Measurements from ENCODE around the gene CHST11. TPM values are rescaled to one million over a fixed set of nuclear protein-coding genes. Genes with fewer than 3 reads are reported as not detected.

The CHST11 gene
- total and polyA plus RNA-seq, 2 of the 4 experiments (the other 2 are of a cell fraction) = 1.4 to 2.7 TPM

GRCh38 chr12:104747330-104747729, 290.6 kb downstream of the CHST11 start:
- Histone ChIP-seq H4K5ac (ENCODE audit: low read depth, low read length) (no peak overlapping the region), H2BK5ac (ENCODE audit: low read depth, low read length, poor library complexity, severe bottlenecking) (no peak overlapping the region), H3K27ac (ENCODE audit: insufficient read depth, low read length) (no peak overlapping the region), H2AK9ac (replicated peaks; ENCODE audit: low read depth, low read length, poor library complexity) (no peak overlapping the region), H2BK20ac (ENCODE audit: low read depth, low read length) (no peak overlapping the region), H3K23ac (ENCODE audit: low read depth, low read length) (no peak overlapping the region), H2BK120ac (ENCODE audit: low read depth, low read length) (no peak overlapping the region), H4K8ac (ENCODE audit: low read depth in 2 of 2, low read length in 2 of 2) (no peak overlapping the region), H2BK15ac (ENCODE audit: low read depth, low read length) (no peak overlapping the region), H3K14ac (replicated peaks; ENCODE audit: low read depth, low read length) (no peak overlapping the region), H3K9me3 (ENCODE audit: control insufficient read depth, insufficient read depth, low read length) (no peaks in the 10 kb centered on the region), H3K27me3 (ENCODE audit: control insufficient read depth, insufficient read depth, low read length) (peaks cover 6% of the 10 kb centered on the region), H3K4me1 (ENCODE audit: control insufficient read depth, insufficient read depth, low read length) (peaks cover 4% of the 10 kb centered on the region), H4K20me1 (ENCODE audit: insufficient read depth, low read length) (no peaks in the 10 kb centered on the region; the same call in 1 of the 2 replicates), H3K9me1 (ENCODE audit: insufficient read depth, low read length) (no peaks in the 10 kb centered on the region; the same call in 1 of the 2 replicates), H2AFZ (replicated peaks; ENCODE audit: low read length, poor library complexity) (no peak overlapping the region), H3K79me1 (ENCODE audit: low read depth in 1 of 2, low read length in 2 of 2) (no peaks in the 10 kb centered on the region), H3K56ac (ENCODE audit: extremely low read depth, insufficient read depth, low read length) (no peak overlapping the region), H3K4me3 (ENCODE audit: insufficient read depth, low read depth, low read length) (no peak overlapping the region), H3K9ac (ENCODE audit: low read depth, low read length) (no peak overlapping the region), H2AK5ac (ENCODE audit: low read depth, low read length) (no peak overlapping the region), H3K4ac (ENCODE audit: low read depth, low read length) (no peak overlapping the region), H3K36me3 (ENCODE audit: control insufficient read depth, insufficient read depth, low read length) (no peaks in the 10 kb centered on the region), H3K18ac (ENCODE audit: low read depth, low read length) (no peak overlapping the region), H4K91ac (ENCODE audit: insufficient read depth, low read depth, low read length) (no peak overlapping the region), H3K4me2 (ENCODE audit: low read depth, low read length) (no peak overlapping the region)
- TF ChIP-seq RFX5 (IDR thresholded peaks at IDR 0.05; ENCODE audit: low read depth, low read length) (no peak), NFE2L2 (IDR thresholded peaks at IDR 0.05; ENCODE audit: low read depth, low read length) (no peak), MXI1 (IDR thresholded peaks at IDR 0.05; ENCODE audit: borderline replicate concordance, low read depth, low read length) (no peak), CEBPB (IDR thresholded peaks at IDR 0.05; ENCODE audit: low read depth, low read length) (no peak), USF2 (IDR thresholded peaks at IDR 0.05; ENCODE audit: low read depth, low read length) (no peak), RCOR1 (IDR thresholded peaks at IDR 0.05; ENCODE audit: insufficient replicate concordance, low read length) (no peak), SMC3 (IDR thresholded peaks at IDR 0.05; ENCODE audit: low read depth, low read length) (no peak), FOS (IDR thresholded peaks at IDR 0.05; ENCODE audit: low read depth, low read length) (no peak), RAD21 (IDR thresholded peaks at IDR 0.05; ENCODE audit: low read length) (no peak), CHD1 (IDR thresholded peaks at IDR 0.05; ENCODE audit: low read depth, low read length) (no peak), MAZ (IDR thresholded peaks at IDR 0.05; ENCODE audit: borderline replicate concordance, low read depth, low read length) (no peak), BHLHE40 (IDR thresholded peaks at IDR 0.05; ENCODE audit: low read depth, low read length) (no peak), POLR2A (IDR thresholded peaks at IDR 0.05; ENCODE audit: low read depth, low read length) (no peak), MAFK (IDR thresholded peaks at IDR 0.05; ENCODE audit: low read depth, low read length) (no peak)
- TF ChIP-seq, protein P1, sequence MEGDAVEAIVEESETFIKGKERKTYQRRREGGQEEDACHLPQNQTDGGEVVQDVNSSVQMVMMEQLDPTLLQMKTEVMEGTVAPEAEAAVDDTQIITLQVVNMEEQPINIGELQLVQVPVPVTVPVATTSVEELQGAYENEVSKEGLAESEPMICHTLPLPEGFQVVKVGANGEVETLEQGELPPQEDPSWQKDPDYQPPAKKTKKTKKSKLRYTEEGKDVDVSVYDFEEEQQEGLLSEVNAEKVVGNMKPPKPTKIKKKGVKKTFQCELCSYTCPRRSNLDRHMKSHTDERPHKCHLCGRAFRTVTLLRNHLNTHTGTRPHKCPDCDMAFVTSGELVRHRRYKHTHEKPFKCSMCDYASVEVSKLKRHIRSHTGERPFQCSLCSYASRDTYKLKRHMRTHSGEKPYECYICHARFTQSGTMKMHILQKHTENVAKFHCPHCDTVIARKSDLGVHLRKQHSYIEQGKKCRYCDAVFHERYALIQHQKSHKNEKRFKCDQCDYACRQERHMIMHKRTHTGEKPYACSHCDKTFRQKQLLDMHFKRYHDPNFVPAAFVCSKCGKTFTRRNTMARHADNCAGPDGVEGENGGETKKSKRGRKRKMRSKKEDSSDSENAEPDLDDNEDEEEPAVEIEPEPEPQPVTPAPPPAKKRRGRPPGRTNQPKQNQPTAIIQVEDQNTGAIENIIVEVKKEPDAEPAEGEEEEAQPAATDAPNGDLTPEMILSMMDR (conservative IDR thresholded peaks at IDR 0.05; ENCODE audit: low read depth, low read length) = no peak
- TF ChIP-seq, protein P2, sequence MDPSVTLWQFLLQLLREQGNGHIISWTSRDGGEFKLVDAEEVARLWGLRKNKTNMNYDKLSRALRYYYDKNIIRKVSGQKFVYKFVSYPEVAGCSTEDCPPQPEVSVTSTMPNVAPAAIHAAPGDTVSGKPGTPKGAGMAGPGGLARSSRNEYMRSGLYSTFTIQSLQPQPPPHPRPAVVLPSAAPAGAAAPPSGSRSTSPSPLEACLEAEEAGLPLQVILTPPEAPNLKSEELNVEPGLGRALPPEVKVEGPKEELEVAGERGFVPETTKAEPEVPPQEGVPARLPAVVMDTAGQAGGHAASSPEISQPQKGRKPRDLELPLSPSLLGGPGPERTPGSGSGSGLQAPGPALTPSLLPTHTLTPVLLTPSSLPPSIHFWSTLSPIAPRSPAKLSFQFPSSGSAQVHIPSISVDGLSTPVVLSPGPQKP (IDR thresholded peaks at IDR 0.05; ENCODE audit: borderline replicate concordance, low read depth, low read length) = no peak
- DNase-seq (no peak), ATAC-seq (ENCODE audit: low read depth) (no peak)
- POLR2A ChIA-PET (ENCODE audit: unreplicated experiment) = no interaction called here
- no CpG with 5 or more reads among the region's 2 CpGs for WGBS, 2 experiments (ENCODE audit: extremely low coverage in 2 of 2, insufficient read length in 1 of 2)
- dilution Hi-C loops (cut with HindIII; ENCODE audit: low sequenced_read_pairs, unreplicated experiment) (no loop called here), intact Hi-C loops (cut with micrococcal nuclease) (no loop called here), in situ Hi-C loops (cut with MboI; ENCODE audit: low sequenced_read_pairs) (no loop called here)
- BruUV-seq (replicated peaks) = no TSS peak
- CTCF ChIA-PET = no interaction called here
